Hepatocyte (in vitro differentiated cells): ENCODE data around the gene C1orf87. TPM values are rescaled to one million over a fixed set of nuclear protein-coding genes. Genes with fewer than 3 reads are reported as not detected.

Experiments used
- DNase-seq: peaks from one replicate; pipeline ENCODE4 v3.0.0-alpha.2; 2016; ENCODE audit warnings: low spot score
- H2AFZ ChIP-seq: fragments of 200-600 bp; sonication (generic); 2 replicates; pipeline ENCODE4 v1.6.0; 2016; ENCODE audit warnings: antibody characterized with exemption, mild to moderate bottlenecking
- H3K27ac ChIP-seq: fragments of 200-600 bp; sonication (generic); 2 replicates; pipeline ENCODE4 v1.5.1; 2016; ENCODE audit warnings: mild to moderate bottlenecking
- H3K27me3 ChIP-seq: fragments of 200-600 bp; sonication (generic); 2 replicates; pipeline ENCODE4 v1.6.1; 2016
- H3K36me3 ChIP-seq: fragments of 200-600 bp; sonication (generic); replicated peaks from 2 replicates; pipeline ENCODE4 v1.5.1; 2016; ENCODE audit warnings: low read depth; ENCODE audit not compliant: insufficient read depth
- H3K4me1 ChIP-seq: fragments of 200-600 bp; sonication (generic); 2 replicates; pipeline ENCODE4 v1.5.1; 2016; ENCODE audit warnings: mild to moderate bottlenecking, moderate library complexity; ENCODE audit not compliant: insufficient read depth
- H3K4me2 ChIP-seq: fragments of 200-600 bp; sonication (generic); 2 replicates; pipeline ENCODE4 v1.6.0; 2016
- H3K4me3 ChIP-seq: fragments of 200-600 bp; sonication (generic); 2 replicates; pipeline ENCODE4 v1.5.1; 2016; ENCODE audit warnings: mild to moderate bottlenecking
- H3K79me2 ChIP-seq: fragments of 200-600 bp; sonication (generic); 2 replicates; pipeline ENCODE4 v1.6.0; 2017; ENCODE audit warnings: mild to moderate bottlenecking
- H3K9me2 ChIP-seq: fragments of 200-600 bp; sonication (generic); replicated peaks from 2 replicates; pipeline ENCODE4 v1.6.0; 2017; ENCODE audit warnings: mild to moderate bottlenecking; ENCODE audit not compliant: insufficient read depth
- H3K9me3 ChIP-seq: fragments of 200-600 bp; sonication (generic); 2 replicates; pipeline ENCODE4 v1.5.1; 2016; ENCODE audit warnings: low read depth, mild to moderate bottlenecking
- H4K20me1 ChIP-seq: fragments of 200-600 bp; sonication (generic); 2 replicates; pipeline ENCODE4 v1.6.0; 2016; ENCODE audit warnings: mild to moderate bottlenecking; ENCODE audit not compliant: insufficient read depth, poor library complexity, severe bottlenecking
- CTCF ChIP-seq: fragments of 200-600 bp; sonication (generic); IDR thresholded peaks from 2 replicates; pipeline ENCODE4 v1.5.1; 2016; ENCODE audit warnings: antibody characterized with exemption, mild to moderate bottlenecking; ENCODE audit not compliant: poor library complexity
- EZH2 ChIP-seq: fragments of 200-600 bp; sonication (generic); IDR thresholded peaks from 2 replicates; pipeline ENCODE4 v1.6.1; 2016; ENCODE audit warnings: antibody characterized with exemption, mild to moderate bottlenecking, borderline replicate concordance
- EZH2phosphoT487 ChIP-seq: fragments of 200-600 bp; sonication (generic); IDR thresholded peaks from one replicate; pipeline ENCODE4 v1.6.1; 2018; ENCODE audit warnings: antibody characterized with exemption, mild to moderate bottlenecking, low read depth, moderate library complexity; ENCODE audit not compliant: unreplicated experiment, severe bottlenecking
- WGBS: methylation state at CpG from one replicate; pipeline ENCODE4 v1.1.6; 2016; ENCODE audit warnings: low lambda C conversion rate; ENCODE audit errors: missing lambda C conversion rate; 5-methylcytosine and 5-hydroxymethylcytosine counted together
- polyA plus RNA-seq: library from polyadenylated mRNA; unstranded; fragments of >200 nt; fragmentation: Nextera tagmentation; extraction: Ambion mirVana; gene quantifications from 2 replicates; pipeline ENCODE4 v1.2.1, GENCODE V29; 2016
- total RNA-seq: library from RNA; depleted of rRNA; stranded (reverse); fragments of >200 nt; gene quantifications from 2 replicates; pipeline ENCODE4 v1.2.3, GENCODE V29; 2014

The C1orf87 gene
- total and polyA plus RNA-seq, 2 experiments from 2014 or later, result not detected

GRCh38 chr1:60065199-60065598, 8.4 kb downstream of the C1orf87 start:
- H3K36me3 ChIP-seq, result no peaks in the 10 kb centered on the region
- no peak for DNase-seq
- no peaks in the 10 kb centered on the region for H3K4me1 ChIP-seq
- H3K9me3 ChIP-seq, result no peaks in the 10 kb centered on the region
- TF ChIP-seq CTCF (no peak), EZH2phosphoT487 (no peak), EZH2 (no peak)
- no peak overlapping the region for H3K27ac ChIP-seq
- H3K79me2 ChIP-seq, result no peaks in the 10 kb centered on the region
- H3K4me3 ChIP-seq, result no peak overlapping the region
- H2AFZ ChIP-seq, result no peak overlapping the region
- 87% methylated on average over 2 of the region's 2 CpGs for WGBS
- H3K9me2 ChIP-seq, result no peaks in the 10 kb centered on the region
- no peaks in the 10 kb centered on the region for H3K27me3 ChIP-seq
- no peak overlapping the region for H3K4me2 ChIP-seq
- H4K20me1 ChIP-seq, result no peaks in the 10 kb centered on the region

GRCh38 chr1:60063561-60063960, 10.0 kb downstream of the C1orf87 start:
- Histone ChIP-seq H3K79me2 (no peaks in the 10 kb centered on the region), H2AFZ (no peak overlapping the region), H3K27ac (no peak overlapping the region), H3K27me3 (no peaks in the 10 kb centered on the region), H3K9me2 (no peaks in the 10 kb centered on the region), H3K36me3 (no peaks in the 10 kb centered on the region), H4K20me1 (no peaks in the 10 kb centered on the region), H3K9me3 (no peaks in the 10 kb centered on the region), H3K4me2 (no peak overlapping the region), H3K4me1 (no peaks in the 10 kb centered on the region), H3K4me3 (no peak overlapping the region)
- no peak for TF ChIP-seq CTCF
- no peak for TF ChIP-seq EZH2phosphoT487
- TF ChIP-seq EZH2, result no peak
- no peak for DNase-seq
- 88% methylated on average over 4 of the region's 4 CpGs for WGBS

- Histone ChIP-seq H3K9me2 (no peaks in the 10 kb centered on the region), H2AFZ (no peak overlapping the region), H3K4me3 (no peak overlapping the region), H3K4me1 (no peaks in the 10 kb centered on the region), H3K27ac (no peak overlapping the region), H4K20me1 (no peaks in the 10 kb centered on the region), H3K4me2 (no peak overlapping the region), H3K27me3 (no peaks in the 10 kb centered on the region), H3K9me3 (no peaks in the 10 kb centered on the region), H3K79me2 (no peaks in the 10 kb centered on the region), H3K36me3 (no peaks in the 10 kb centered on the region)
- TF ChIP-seq EZH2phosphoT487 (no peak), EZH2 (no peak), CTCF (no peak)
- DNase-seq, result no peak
- 86% methylated on average over 7 of the region's 7 CpGs for WGBS
Observed at GRCh38 chr1:60059468-60059867, 14.1 kb downstream of the C1orf87 start.

GRCh38 chr1:60055336-60055735, 18.2 kb downstream of the C1orf87 start:
- Histone ChIP-seq H4K20me1 (no peaks in the 10 kb centered on the region), H3K79me2 (no peaks in the 10 kb centered on the region), H2AFZ (no peak overlapping the region), H3K4me2 (no peak overlapping the region), H3K4me1 (no peaks in the 10 kb centered on the region), H3K36me3 (no peaks in the 10 kb centered on the region), H3K9me3 (no peaks in the 10 kb centered on the region), H3K27me3 (no peaks in the 10 kb centered on the region), H3K4me3 (no peak overlapping the region), H3K9me2 (no peaks in the 10 kb centered on the region), H3K27ac (no peak overlapping the region)
- TF ChIP-seq EZH2, result no peak
- no peak for TF ChIP-seq CTCF
- TF ChIP-seq EZH2phosphoT487, result no peak
- DNase-seq, result no peak
